Thoracic aorta (tissue), 2 donors: Measurements from ENCODE around the gene DLGAP1. TPM values are rescaled to one million over a fixed set of nuclear protein-coding genes. Genes with fewer than 3 reads are reported as not detected.

Source experiments
- ATAC-seq: fragments of 150-250 bp; one replicate; pipeline ENCODE4 v1.8.0; 2017; ENCODE audit warnings: low read depth; ENCODE audit not compliant: insufficient number of reproducible peaks, low FRiP score
- DNase-seq: peaks from one replicate; pipeline ENCODE4 v3.0.0-alpha.2; 2020; ENCODE audit warnings: low spot score
- H3K27ac ChIP-seq, 2 donors: fragments of 200-600 bp; sonication (generic); 1 replicate in 1 of 2; 2 replicates in 1 of 2; pipeline ENCODE4 v1.5.1; 2016; ENCODE audit warnings: mild to moderate bottlenecking in 2 of 2, moderate library complexity in 2 of 2
- H3K27me3 ChIP-seq: fragments of 200-600 bp; sonication (generic); replicated peaks from 2 replicates; pipeline ENCODE4 v1.6.0; 2016; ENCODE audit warnings: mild to moderate bottlenecking; ENCODE audit not compliant: insufficient read depth
- H3K36me3 ChIP-seq: fragments of 200-600 bp; sonication (generic); one replicate; pipeline ENCODE4 v1.5.1; 2016
- H3K4me1 ChIP-seq, 2 donors: fragments of 200-600 bp; sonication (generic); 1 replicate in 1 of 2; 2 replicates in 1 of 2; pipeline versions ENCODE4 v1.5.1 to v1.6.0; 2016; ENCODE audit warnings: low read depth in 2 of 2, mild to moderate bottlenecking in 1 of 2; ENCODE audit not compliant: control insufficient read depth in 1 of 2
- H3K4me3 ChIP-seq: fragments of 200-600 bp; sonication (generic); 2 replicates; pipeline ENCODE4 v1.5.1; 2016; ENCODE audit warnings: mild to moderate bottlenecking
- H3K9me3 ChIP-seq: fragments of 200-600 bp; sonication (generic); 2 replicates; pipeline ENCODE4 v1.5.1; 2016
- total RNA-seq, 2 donors: library from RNA; depleted of rRNA; stranded (reverse); fragments of >200 nt; gene quantifications; one replicate each; pipeline versions ENCODE4 v1.1.0 to v1.2.3, GENCODE V29; 2016
- TF ChIP-seq, protein P1 (sequence below): fragments of 200-600 bp; sonication (generic); IDR thresholded peaks from one replicate; pipeline ENCODE4 v1.5.1; 2019; ENCODE audit warnings: antibody characterized with exemption

The DLGAP1 gene
- total RNA-seq, 2 donors from 2014 or later: 7.3 to 19.0 TPM

DNA sequence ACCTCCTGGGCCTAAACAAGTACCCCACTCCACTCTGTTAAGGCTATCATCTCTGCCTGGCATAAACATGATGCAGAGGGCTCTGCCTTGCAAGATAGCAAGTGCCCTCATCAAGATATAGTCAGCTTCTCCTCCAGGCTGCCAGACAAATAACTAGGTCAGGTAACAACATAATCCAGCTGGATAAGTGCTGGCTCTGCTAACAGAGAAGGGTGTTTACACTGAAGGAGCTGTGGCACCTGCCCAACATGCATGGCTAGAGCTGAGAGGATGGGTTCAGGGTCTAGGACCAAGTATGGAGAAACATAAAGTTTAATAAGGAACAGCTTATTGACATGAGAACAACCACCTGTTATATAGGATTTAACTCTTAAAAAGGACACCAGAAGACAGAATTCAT lies 42.8 kb downstream of the DLGAP1 start:
- Histone ChIP-seq H3K9me3 (no peaks in the 10 kb centered on the region), H3K4me1 (no peaks in the 10 kb centered on the region), H3K27ac (no peak overlapping the region), H3K36me3 (no peaks in the 10 kb centered on the region), H3K4me3 (no peak overlapping the region), H3K27me3 (no peaks in the 10 kb centered on the region)
- no peak for ATAC-seq
- no peak for DNase-seq
- TF ChIP-seq, protein P1, sequence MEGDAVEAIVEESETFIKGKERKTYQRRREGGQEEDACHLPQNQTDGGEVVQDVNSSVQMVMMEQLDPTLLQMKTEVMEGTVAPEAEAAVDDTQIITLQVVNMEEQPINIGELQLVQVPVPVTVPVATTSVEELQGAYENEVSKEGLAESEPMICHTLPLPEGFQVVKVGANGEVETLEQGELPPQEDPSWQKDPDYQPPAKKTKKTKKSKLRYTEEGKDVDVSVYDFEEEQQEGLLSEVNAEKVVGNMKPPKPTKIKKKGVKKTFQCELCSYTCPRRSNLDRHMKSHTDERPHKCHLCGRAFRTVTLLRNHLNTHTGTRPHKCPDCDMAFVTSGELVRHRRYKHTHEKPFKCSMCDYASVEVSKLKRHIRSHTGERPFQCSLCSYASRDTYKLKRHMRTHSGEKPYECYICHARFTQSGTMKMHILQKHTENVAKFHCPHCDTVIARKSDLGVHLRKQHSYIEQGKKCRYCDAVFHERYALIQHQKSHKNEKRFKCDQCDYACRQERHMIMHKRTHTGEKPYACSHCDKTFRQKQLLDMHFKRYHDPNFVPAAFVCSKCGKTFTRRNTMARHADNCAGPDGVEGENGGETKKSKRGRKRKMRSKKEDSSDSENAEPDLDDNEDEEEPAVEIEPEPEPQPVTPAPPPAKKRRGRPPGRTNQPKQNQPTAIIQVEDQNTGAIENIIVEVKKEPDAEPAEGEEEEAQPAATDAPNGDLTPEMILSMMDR: no peak

DNA sequence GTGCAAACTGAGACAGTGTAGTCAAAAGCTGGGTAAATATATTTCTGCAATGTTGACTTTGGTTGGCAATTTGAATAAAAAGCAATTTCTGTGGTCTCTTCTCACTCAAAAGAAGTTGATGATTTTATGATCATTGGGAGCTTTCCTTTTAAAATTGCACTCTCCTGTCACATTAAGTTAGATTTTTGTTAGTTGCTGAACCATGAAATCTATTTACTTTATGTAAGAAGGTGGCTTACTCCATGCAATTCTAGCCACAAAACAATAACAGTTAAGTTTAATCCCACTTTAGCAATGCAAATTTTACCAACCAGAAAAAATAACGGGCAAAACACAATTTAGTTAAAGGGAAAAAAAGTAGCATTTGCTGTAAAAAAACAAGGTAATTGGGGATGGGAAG lies 48.3 kb downstream of the DLGAP1 start:
- H3K36me3 ChIP-seq: no peaks in the 10 kb centered on the region
- ATAC-seq (no peak), DNase-seq (no peak)
- H3K9me3 ChIP-seq: no peaks in the 10 kb centered on the region
- no peak overlapping the region for H3K27ac ChIP-seq
- TF ChIP-seq, protein P1: no peak
- H3K27me3 ChIP-seq: no peaks in the 10 kb centered on the region
- no peaks in the 10 kb centered on the region for H3K4me1 ChIP-seq
- no peak overlapping the region for H3K4me3 ChIP-seq

DNA sequence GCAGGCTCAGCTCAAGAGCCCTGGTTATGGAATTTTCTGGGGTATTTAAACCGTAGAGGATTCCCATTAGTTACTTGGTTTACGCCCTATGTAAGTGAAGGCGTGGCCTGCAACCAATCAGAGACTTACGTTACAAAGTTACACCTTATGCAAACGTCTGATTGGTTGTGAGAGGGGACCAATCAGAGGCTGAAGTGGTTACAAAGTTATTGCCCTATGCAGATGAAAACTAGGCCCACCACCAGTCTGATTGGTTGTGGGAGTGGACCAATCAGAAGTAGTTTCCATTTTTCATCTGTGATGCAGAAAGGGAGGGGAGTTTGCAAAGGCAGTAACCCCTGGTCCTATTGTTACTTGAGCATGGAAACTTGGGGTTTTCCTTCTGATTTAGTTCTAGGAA lies 49.1 kb downstream of the DLGAP1 start:
- Histone ChIP-seq H3K9me3 (no peaks in the 10 kb centered on the region), H3K27ac (no peak overlapping the region), H3K27me3 (no peaks in the 10 kb centered on the region), H3K4me3 (no peak overlapping the region), H3K4me1 (no peaks in the 10 kb centered on the region), H3K36me3 (no peaks in the 10 kb centered on the region)
- DNase-seq: no peak
- TF ChIP-seq, protein P1: no peak
- no peak for ATAC-seq

DNA sequence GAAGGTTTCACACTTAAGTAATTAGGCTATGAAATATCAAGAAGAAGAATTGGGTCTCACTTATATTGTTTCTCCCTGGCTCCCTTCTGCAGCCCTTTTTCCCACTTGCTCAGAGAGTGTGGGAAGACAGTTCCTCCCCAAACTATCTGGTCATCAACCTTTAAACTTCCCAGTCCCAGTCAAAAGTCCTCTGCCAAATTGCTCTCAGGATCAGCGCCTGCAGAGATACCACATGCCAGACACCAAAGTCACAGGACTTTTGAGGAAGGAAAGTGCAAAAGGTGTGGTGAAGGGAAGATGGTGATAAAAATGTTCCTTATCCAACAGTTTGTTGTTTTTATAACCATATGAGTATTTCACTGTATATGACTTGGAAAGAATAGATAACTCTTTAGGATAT lies 51.3 kb downstream of the DLGAP1 start:
- TF ChIP-seq, protein P1: no peak
- Histone ChIP-seq H3K4me1 (no peaks in the 10 kb centered on the region), H3K4me3 (no peak overlapping the region), H3K9me3 (no peaks in the 10 kb centered on the region), H3K27ac (no peak overlapping the region), H3K36me3 (no peaks in the 10 kb centered on the region), H3K27me3 (no peaks in the 10 kb centered on the region)
- no peak for ATAC-seq
- DNase-seq: no peak

DNA sequence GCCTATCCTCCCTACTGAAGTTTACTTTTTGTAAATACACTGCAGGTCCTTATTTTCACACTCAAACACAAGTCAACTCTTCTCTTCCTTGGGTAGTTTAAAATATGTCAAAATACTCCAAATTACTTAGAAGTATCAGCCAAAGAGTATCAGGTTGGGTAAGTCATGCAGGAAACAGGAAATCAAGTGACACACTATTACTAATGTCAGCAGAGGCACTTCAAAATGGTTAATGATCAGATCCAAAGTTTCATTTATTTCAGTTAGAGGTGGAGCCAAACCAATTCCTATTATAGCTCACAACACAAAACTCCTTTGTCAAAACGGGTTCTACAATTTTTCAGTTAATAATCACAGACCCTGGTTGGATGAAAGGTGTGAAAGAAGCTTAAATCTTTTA lies 54.2 kb downstream of the DLGAP1 start:
- no peaks in the 10 kb centered on the region for H3K27me3 ChIP-seq
- H3K4me3 ChIP-seq: no peak overlapping the region
- H3K36me3 ChIP-seq: no peaks in the 10 kb centered on the region
- H3K4me1 ChIP-seq: no peaks in the 10 kb centered on the region
- H3K27ac ChIP-seq: no peak overlapping the region
- no peak for ATAC-seq
- TF ChIP-seq, protein P1: no peak
- no peak for DNase-seq
- no peaks in the 10 kb centered on the region for H3K9me3 ChIP-seq
